ENCODE results near the gene CIC.

Gene CIC

GRCh38 chr19:42290136-42290522 is 21.1 kb downstream of the CIC start:
- no peak for DNase-seq

GRCh38 chr19:42290523-42291434 is 21.7 kb downstream of the CIC start:
- DNase-seq = peak; percentile 42

GRCh38 chr19:42291435-42291810 is 22.4 kb downstream of the CIC start:
- DNase-seq = no peak

GRCh38 chr19:42292042-42292960 is 23.2 kb downstream of the CIC start:
- no peak for DNase-seq

GRCh38 chr19:42292963-42293362 is 23.9 kb downstream of the CIC start:
- no peak for DNase-seq

- no peak for DNase-seq
Measured at GRCh38 chr19:42293540-42293939, 24.5 kb downstream of the CIC start.

GRCh38 chr19:42293948-42294347 is 24.9 kb downstream of the CIC start:
- DNase-seq = no peak

GRCh38 chr19:42294471-42295137 is 25.6 kb downstream of the CIC start:
- DNase-seq = no peak

- no peak for DNase-seq
Measured at GRCh38 chr19:42295342-42295741, 26.3 kb downstream of the CIC start.

- peak; percentile 82 for DNase-seq
Measured at GRCh38 chr19:42295831-42296525, 26.9 kb downstream of the CIC start.

GRCh38 chr19:42297039-42297438 is 28.0 kb downstream of the CIC start:
- no peak for DNase-seq

GRCh38 chr19:42301646-42302203 is 32.7 kb downstream of the CIC start, which contains the start of gene PRR19:
Gene PRR19, plus strand, starts transcription at chr19:42302132. Its CDS starts 7,453 bp downstream, at chr19:42309585.
- DNase-seq = no peak

GRCh38 chr19:42303101-42303464 is 34.0 kb downstream of the CIC start:
- DNase-seq = no peak

- DNase-seq = no peak
Measured at GRCh38 chr19:42303876-42304275, 34.8 kb downstream of the CIC start.

GRCh38 chr19:42306646-42307045 is 37.6 kb downstream of the CIC start:
- no peak for DNase-seq

GRCh38 chr19:42309686-42310085 is 40.6 kb downstream of the CIC start:
- no peak for DNase-seq

- no peak for DNase-seq
Measured at GRCh38 chr19:42311657-42312056, 42.6 kb downstream of the CIC start.

GRCh38 chr19:42312370-42312769 is 43.3 kb downstream of the CIC start:
- DNase-seq = no peak

- DNase-seq = no peak
Measured at GRCh38 chr19:42313096-42313839, 44.2 kb downstream of the CIC start, which contains the start of gene TMEM145. Gene TMEM145, plus strand, starts transcription at chr19:42313309. Its CDS starts 68 bp downstream, at chr19:42313377.

GRCh38 chr19:42313840-42314755 is 45.0 kb downstream of the CIC start:
- DNase-seq = no peak
